Hematopoietic multipotent progenitor cell treated with erythropoietin and hydrocortisone succinate and interleukin-3 and kit ligand, for 4 days (in vitro differentiated cells): Measurements from ENCODE around the gene CCL26.
"Not testable (repeated sequence)": the region's sequence is repeated elsewhere in the genome, so short reads cannot be mapped to it uniquely, and the experiment has no call there.

Experiments
- DNase-seq: peaks from one replicate; pipeline ENCODE4 v3.0.0-alpha.2; 2015

Gene CCL26

GRCh38 chr7:75737856-75738603 is 34.0 kb downstream of the CCL26 start:
- peak; percentile 34 for DNase-seq

- no peak for DNase-seq
Observed at GRCh38 chr7:75735581-75736350, 36.2 kb downstream of the CCL26 start.

GRCh38 chr7:75734586-75735458 is 37.2 kb downstream of the CCL26 start:
- peak; percentile 45 for DNase-seq

- no peak for DNase-seq
Observed at GRCh38 chr7:75732764-75733630, 39.0 kb downstream of the CCL26 start.

GRCh38 chr7:75732016-75732521 is 39.9 kb downstream of the CCL26 start:
- DNase-seq = no peak

GRCh38 chr7:75729851-75730274 is 42.1 kb downstream of the CCL26 start:
- no peak for DNase-seq

- DNase-seq = peak; percentile 69
Observed at GRCh38 chr7:75727881-75728593, 44.0 kb downstream of the CCL26 start.

- not testable (repeated sequence) for DNase-seq
Observed at GRCh38 chr7:75727351-75727750, 44.7 kb downstream of the CCL26 start.

- peak; percentile 54 for DNase-seq
Observed at GRCh38 chr7:75725306-75725705, 46.7 kb downstream of the CCL26 start.

- DNase-seq = no peak
Observed at GRCh38 chr7:75723444-75723843, 48.6 kb downstream of the CCL26 start.

GRCh38 chr7:75722373-75722772 is 49.6 kb downstream of the CCL26 start:
- no peak for DNase-seq

GRCh38 chr7:75721922-75722321 is 50.1 kb downstream of the CCL26 start:
- DNase-seq = not testable (repeated sequence)

GRCh38 chr7:75721426-75721825 is 50.6 kb downstream of the CCL26 start:
- DNase-seq = no peak

GRCh38 chr7:75719626-75720025 is 52.4 kb downstream of the CCL26 start:
- no peak for DNase-seq
